K562 (cell line): Measurements from ENCODE around the gene SNX9. TPM values are rescaled to one million over a fixed set of nuclear protein-coding genes. Genes with fewer than 3 reads are reported as not detected.

ENCODE experiments used
- HEY1 ChIP-seq: fragments of 250-450 bp; sonication (Bioruptor Pico); IDR thresholded peaks from 2 replicates; pipeline ENCODE4 v1.5.0; 2020; ENCODE audit warnings: mild to moderate bottlenecking, moderate library complexity, borderline replicate concordance
- MTF1 ChIP-seq: fragments of 250-450 bp; sonication (Bioruptor Pico); IDR thresholded peaks from 2 replicates; pipeline ENCODE4 v1.9.0; 2021; ENCODE audit warnings: moderate library complexity, mild to moderate bottlenecking, inconsistent platforms, borderline replicate concordance
- PHF20 ChIP-seq: fragments of 450-650 bp; IDR thresholded peaks from 2 replicates; pipeline ENCODE4 v1.6.1; 2018; ENCODE audit not compliant: partially characterized antibody
- RUNX1 ChIP-seq: sonication (generic); IDR thresholded peaks from 2 replicates; pipeline ENCODE4 v1.6.1; 2016; ENCODE audit warnings: antibody characterized with exemption, low read depth
- SMAD4 ChIP-seq: fragments of 250-450 bp; sonication (Bioruptor Pico); conservative IDR thresholded peaks from 2 replicates; pipeline ENCODE4 v1.8.0; 2021; ENCODE audit warnings: inconsistent platforms, mild to moderate bottlenecking, moderate library complexity
- SREBF1 ChIP-seq: fragments of 150-350 bp; IDR thresholded peaks from 2 replicates; pipeline ENCODE4 v1.6.1; 2014; ENCODE audit warnings: antibody characterized with exemption, low read depth, low read length, borderline replicate concordance
- UBTF ChIP-seq, 2 experiments: IDR thresholded peaks; 2 replicates each; pipeline ENCODE4 v1.6.1; 2012; ENCODE audit warnings: improper control_type of control experiment in 2 of 2, low read depth in 2 of 2, low read length in 2 of 2, borderline replicate concordance in 1 of 2
- ZBTB40 ChIP-seq, 2 experiments: fragments of 450-650 bp in 1 of 2; sonication (generic) in 1 of 2; formaldehyde crosslinking in 1 of 2; IDR thresholded peaks; 2 replicates each; pipeline versions ENCODE4 v1.7.1 to v1.9.0; 2016 to 2022; ENCODE audit warnings: inconsistent platforms in 1 of 2, mild to moderate bottlenecking in 1 of 2, missing genetic modification reagents in 1 of 2
- ZNF280A ChIP-seq: fragments of 450-650 bp; IDR thresholded peaks from 2 replicates; pipeline ENCODE4 v1.6.1; 2018; ENCODE audit warnings: mild to moderate bottlenecking, low read depth; ENCODE audit not compliant: partially characterized antibody
- ZNF57 ChIP-seq: fragments of 450-650 bp; formaldehyde crosslinking; IDR thresholded peaks from 2 replicates; pipeline ENCODE4 v1.4.0; 2020; ENCODE audit warnings: mild to moderate bottlenecking, moderate library complexity
- polyA plus RNA-seq, 8 experiments: library from polyadenylated mRNA; depleted of rRNA in 4 of 8; stranded (reverse) in 5 of 8; unstranded in 3 of 8; fragments of >200 nt; fragmentation: Nextera tagmentation in 2 of 8; fragmentation: Illumina TruSeq in 1 of 8; extraction: Ambion mirVana in 2 of 8; extraction: Trizol in 1 of 8; gene quantifications; 2 replicates each; pipeline versions ENCODE4 v1.2.1 to v1.2.3, GENCODE V29; 2011 to 2014; ENCODE audit warnings: inconsistent platforms in 1 of 8, missing spikeins in 1 of 8
- total RNA-seq, 7 experiments: library from RNA; depleted of rRNA in 6 of 7; stranded (reverse); fragments of >200 nt in 6 of 7; fragmentation: Illumina TruSeq in 2 of 7; extraction: Trizol in 2 of 7; gene quantifications; 2 replicates each; pipeline versions ENCODE4 v1.2.1 to v1.2.3, GENCODE V29; 2011 to 2021; ENCODE audit warnings: low replicate concordance in 1 of 7

The SNX9 gene
- total and polyA plus RNA-seq, 9 of the 15 experiments (the other 6 are each of a cell fraction or from before 2014, with no cell fraction given) = 6.0 to 81.7 (median 57.1) TPM

- TF ChIP-seq SREBF1 (no peak), SMAD4 (CRISPR knock-in tag) (peak; percentile 40; the same call in 1 of the 2 replicates), RUNX1 (no peak), HEY1 (CRISPR knock-in tag) (no peak), ZNF280A (no peak), ZNF57 (CRISPR knock-in tag) (no peak), ZBTB40 (IDR thresholded peaks at IDR 0.05) (peak; percentile 99), ZBTB40 (CRISPR knock-in tag; IDR thresholded peaks at IDR 0.05) (peak; percentile 62; the same call in 1 of the 2 replicates), PHF20 (no peak), UBTF (IDR thresholded peaks at IDR 0.05; ENCODE audit: borderline replicate concordance in 1 of 2, low read depth in 2 of 2, low read length in 2 of 2) (no peak), MTF1 (CRISPR knock-in tag) (no peak)
Observed at GRCh38 chr6:157892363-157892877, 69.4 kb downstream of the SNX9 start (continued).
